IMR-90 (cell line): ENCODE data around the gene MYH6. TPM values are rescaled to one million over a fixed set of nuclear protein-coding genes. Genes with fewer than 3 reads are reported as not detected.

Source experiments
- ATAC-seq: fragments of 200-7000 bp; cut with Tn5 transposase; 2 replicates; pipeline ENCODE4 v1.9.1; 2020; ENCODE audit warnings: low read depth, mild to moderate bottlenecking, moderate library complexity
- BruUV-seq: library from RNA; stranded (reverse); fragments of 400-500 nt; replicated peaks from 2 replicates; lab custom pipeline; 2021; lab: Mats Ljungman, UMichigan
- CTCF ChIA-PET: fragments of 300-600 bp; formaldehyde crosslinking; extraction: SDS; loops from one replicate; lab custom pipeline; 2021; ENCODE audit warnings: antibody characterized with exemption; lab: Yijun Ruan, JAX
- POLR2A ChIA-PET: fragments of 300-600 bp; sonication (Branson Sonifier 250); formaldehyde crosslinking; loops from one replicate; lab custom pipeline; 2022; ENCODE audit warnings: antibody characterized with exemption; ENCODE audit not compliant: unreplicated experiment; lab: Charles Lee
- DNase-seq: peaks from one replicate; pipeline ENCODE4 v3.0.0; 2013
- H2AFZ ChIP-seq: replicated peaks from 2 replicates; pipeline ENCODE3; 2013; ENCODE audit warnings: low read length, mild to moderate bottlenecking; ENCODE audit not compliant: poor library complexity
- H2AK5ac ChIP-seq: 2 replicates; pipeline ENCODE4 v1.6.1; 2013; ENCODE audit warnings: low read depth, low read length, inconsistent platforms
- H2AK9ac ChIP-seq: replicated peaks from 2 replicates; pipeline ENCODE3; 2013; ENCODE audit warnings: mild to moderate bottlenecking, low read depth, low read length, moderate library complexity; ENCODE audit not compliant: poor library complexity
- H2BK120ac ChIP-seq: 2 replicates; pipeline ENCODE4 v1.6.1; 2013; ENCODE audit warnings: low read depth, low read length, inconsistent platforms
- H2BK15ac ChIP-seq: 3 replicates; pipeline ENCODE4 v1.6.1; 2013; ENCODE audit warnings: low read depth, low read length, inconsistent platforms
- H2BK20ac ChIP-seq: 2 replicates; pipeline ENCODE4 v1.6.1; 2013; ENCODE audit warnings: low read depth, mild to moderate bottlenecking, inconsistent platforms, low read length, moderate library complexity
- H2BK5ac ChIP-seq: 2 replicates; pipeline ENCODE4 v1.6.1; 2013; ENCODE audit warnings: mild to moderate bottlenecking, low read depth, low read length, inconsistent platforms; ENCODE audit not compliant: poor library complexity, severe bottlenecking
- H3K14ac ChIP-seq: replicated peaks from 2 replicates; pipeline ENCODE4 v1.6.1; 2013; ENCODE audit warnings: low read depth, low read length, inconsistent platforms
- H3K18ac ChIP-seq: 2 replicates; pipeline ENCODE4 v1.6.1; 2013; ENCODE audit warnings: low read depth, low read length, control low read depth
- H3K23ac ChIP-seq: 2 replicates; pipeline ENCODE4 v1.6.1; 2013; ENCODE audit warnings: low read depth, low read length, inconsistent platforms
- H3K27ac ChIP-seq: 2 replicates; pipeline ENCODE4 v1.5.1; 2013; ENCODE audit warnings: mild to moderate bottlenecking, control low read depth, low read length; ENCODE audit not compliant: insufficient read depth
- H3K27me3 ChIP-seq: 2 replicates; pipeline ENCODE4 v1.6.1; 2013; ENCODE audit warnings: low read length; ENCODE audit not compliant: control insufficient read depth, insufficient read depth
- H3K36me3 ChIP-seq: 2 replicates; pipeline ENCODE4 v1.6.1; 2013; ENCODE audit warnings: low read length, mixed read lengths; ENCODE audit not compliant: control insufficient read depth, insufficient read depth
- H3K4ac ChIP-seq: 2 replicates; pipeline ENCODE4 v1.6.1; 2013; ENCODE audit warnings: low read depth, low read length, inconsistent platforms
- H3K4me1 ChIP-seq: 2 replicates; pipeline ENCODE4 v1.6.1; 2013; ENCODE audit warnings: low read length, mixed read lengths; ENCODE audit not compliant: control insufficient read depth, insufficient read depth
- H3K4me2 ChIP-seq: 2 replicates; pipeline ENCODE4 v1.6.1; 2013; ENCODE audit warnings: low read depth, mild to moderate bottlenecking, control low read depth, low read length, moderate library complexity
- H3K4me3 ChIP-seq: 2 replicates; pipeline ENCODE4 v1.5.1; 2013; ENCODE audit warnings: low read depth, mild to moderate bottlenecking, control low read depth, low read length, moderate library complexity; ENCODE audit not compliant: insufficient read depth
- H3K56ac ChIP-seq: 2 replicates; pipeline ENCODE4 v1.6.1; 2013; ENCODE audit warnings: low read length, inconsistent platforms; ENCODE audit not compliant: insufficient read depth; ENCODE audit errors: extremely low read depth
- H3K79me1 ChIP-seq, 2 experiments: 2 replicates each; pipeline ENCODE4 v1.6.1; 2013; ENCODE audit warnings: low read length in 2 of 2, inconsistent platforms in 1 of 2, low read depth in 1 of 2
- H3K9ac ChIP-seq: 2 replicates; pipeline ENCODE4 v1.6.1; 2013; ENCODE audit warnings: low read depth, low read length, control low read depth
- H3K9me1 ChIP-seq: 2 replicates; pipeline ENCODE4 v1.6.1; 2013; ENCODE audit warnings: low read length, inconsistent platforms; ENCODE audit not compliant: insufficient read depth
- H3K9me3 ChIP-seq: 2 replicates; pipeline ENCODE4 v1.6.1; 2013; ENCODE audit warnings: low read length; ENCODE audit not compliant: control insufficient read depth, insufficient read depth
- H4K20me1 ChIP-seq: 2 replicates; pipeline ENCODE4 v1.6.1; 2013; ENCODE audit warnings: low read length, inconsistent platforms; ENCODE audit not compliant: insufficient read depth
- H4K5ac ChIP-seq: 2 replicates; pipeline ENCODE4 v1.6.1; 2013; ENCODE audit warnings: mild to moderate bottlenecking, low read depth, low read length, control low read depth
- H4K8ac ChIP-seq, 2 experiments: 2 replicates each; pipeline ENCODE4 v1.6.1; 2013; ENCODE audit warnings: low read depth in 2 of 2, low read length in 2 of 2, control low read depth in 1 of 2, inconsistent platforms in 1 of 2
- H4K91ac ChIP-seq: 2 replicates; pipeline ENCODE4 v1.6.1; 2013; ENCODE audit warnings: low read depth, low read length, inconsistent platforms; ENCODE audit not compliant: insufficient read depth
- BHLHE40 ChIP-seq: fragments of 150-350 bp; IDR thresholded peaks from 2 replicates; pipeline ENCODE4 v1.6.1; 2016; ENCODE audit warnings: mild to moderate bottlenecking, low read depth, low read length
- CEBPB ChIP-seq: IDR thresholded peaks from 2 replicates; pipeline ENCODE4 v1.6.1; 2012; ENCODE audit warnings: low read depth, low read length, improper control_type of control experiment
- CHD1 ChIP-seq: IDR thresholded peaks from 2 replicates; pipeline ENCODE4 v1.6.1; 2012; ENCODE audit warnings: low read depth, low read length, improper control_type of control experiment
- CTCF ChIP-seq: conservative IDR thresholded peaks from 2 replicates; pipeline ENCODE4 v1.5.1; 2012; ENCODE audit warnings: mild to moderate bottlenecking, low read depth, low read length, improper control_type of control experiment
- ELK1 ChIP-seq: fragments of 150-350 bp; IDR thresholded peaks from 2 replicates; pipeline ENCODE4 v1.6.1; 2016; ENCODE audit warnings: low read depth, mild to moderate bottlenecking, low read length, moderate library complexity, borderline replicate concordance
- FOS ChIP-seq: fragments of 150-350 bp; IDR thresholded peaks from 2 replicates; pipeline ENCODE4 v1.6.1; 2016; ENCODE audit warnings: low read depth, low read length
- MAFK ChIP-seq: IDR thresholded peaks from 2 replicates; pipeline ENCODE4 v1.6.1; 2012; ENCODE audit warnings: low read depth, low read length, improper control_type of control experiment
- MAZ ChIP-seq: IDR thresholded peaks from 2 replicates; pipeline ENCODE4 v1.6.1; 2012; ENCODE audit warnings: low read depth, mild to moderate bottlenecking, low read length, improper control_type of control experiment, moderate library complexity, borderline replicate concordance
- NFE2L2 ChIP-seq: fragments of 150-350 bp; IDR thresholded peaks from 2 replicates; pipeline ENCODE4 v1.6.1; 2016; ENCODE audit warnings: low read depth, mild to moderate bottlenecking, low read length
- POLR2A ChIP-seq: IDR thresholded peaks from 2 replicates; pipeline ENCODE4 v1.6.1; 2012; ENCODE audit warnings: mild to moderate bottlenecking, low read depth, low read length
- RAD21 ChIP-seq: IDR thresholded peaks from 2 replicates; pipeline ENCODE4 v1.6.1; 2012; ENCODE audit warnings: low read length, improper control_type of control experiment
- RCOR1 ChIP-seq: IDR thresholded peaks from 2 replicates; pipeline ENCODE4 v1.6.1; 2012; ENCODE audit warnings: mild to moderate bottlenecking, low read length, improper control_type of control experiment; ENCODE audit not compliant: insufficient replicate concordance
- RFX5 ChIP-seq: IDR thresholded peaks from 2 replicates; pipeline ENCODE4 v1.8.0; 2012; ENCODE audit warnings: low read depth, mild to moderate bottlenecking, low read length, moderate library complexity
- SMC3 ChIP-seq: fragments of 150-350 bp; IDR thresholded peaks from 2 replicates; pipeline ENCODE4 v1.6.1; 2016; ENCODE audit warnings: low read depth, mild to moderate bottlenecking, antibody characterized with exemption, low read length, moderate library complexity
- USF2 ChIP-seq: fragments of 150-350 bp; IDR thresholded peaks from 2 replicates; pipeline ENCODE4 v1.6.1; 2017; ENCODE audit warnings: mild to moderate bottlenecking, antibody characterized with exemption, low read length, low read depth
- WGBS, 2 experiments: methylation state at CpG; one replicate each; pipeline versions ENCODE4 v1.1.5 to v1.1.7; 2013; ENCODE audit warnings: missing lambda C conversion rate in 2 of 2; ENCODE audit not compliant: insufficient read length in 1 of 2; ENCODE audit errors: extremely low coverage in 2 of 2; 5-methylcytosine and 5-hydroxymethylcytosine counted together
- dilution Hi-C: fragments of 300-500 bp; cut with HindIII; formaldehyde crosslinking; loops from one replicate; pipeline ENCODE4 v1.14.3; 2018; ENCODE audit warnings: low sequenced_read_pairs; ENCODE audit not compliant: unreplicated experiment
- in situ Hi-C: fragments of 300-500 bp; cut with MboI; formaldehyde crosslinking; loops from 3 replicates; pipeline ENCODE4 v1.14.3; 2019; ENCODE audit warnings: low sequenced_read_pairs, inconsistent platforms, mixed read lengths
- intact Hi-C: fragments of 100-400 bp; cut with micrococcal nuclease; formaldehyde crosslinking; loops from 2 replicates; pipeline ENCODE4 v1.10.0; 2022
- polyA plus RNA-seq, 3 experiments: library from polyadenylated mRNA; depleted of rRNA; stranded (reverse); fragments of >200 nt; gene quantifications; 2 replicates each; pipeline ENCODE4 v1.2.3, GENCODE V29; 2012; ENCODE audit warnings: low replicate concordance in 1 of 3
- total RNA-seq: library from RNA; depleted of rRNA; stranded (reverse); fragments of >200 nt; gene quantifications from 2 replicates; pipeline ENCODE4 v1.2.3, GENCODE V29; 2012

The MYH6 gene
- total and polyA plus RNA-seq, 2 of the 4 experiments (the other 2 are of a cell fraction), result not detected

- Histone ChIP-seq H3K9ac (no peak overlapping the region), H4K5ac (no peak overlapping the region), H4K91ac (no peak overlapping the region), H3K4me1 (no peaks in the 10 kb centered on the region), H2BK5ac (no peak overlapping the region), H3K9me1 (no peaks in the 10 kb centered on the region), H2BK120ac (no peak overlapping the region), H3K27ac (no peak overlapping the region), H2BK20ac (no peak overlapping the region), H2BK15ac (no peak overlapping the region), H3K4me3 (no peak overlapping the region), H4K8ac (no peak overlapping the region), H3K27me3 (peaks cover 36% of the 10 kb centered on the region), H2AFZ (no peak overlapping the region), H3K18ac (no peak overlapping the region), H3K23ac (no peak overlapping the region), H3K4ac (no peak overlapping the region), H4K20me1 (no peaks in the 10 kb centered on the region), H2AK9ac (no peak overlapping the region), H3K14ac (no peak overlapping the region), H3K9me3 (no peaks in the 10 kb centered on the region), H3K36me3 (no peaks in the 10 kb centered on the region), H3K4me2 (no peak overlapping the region), H3K56ac (no peak overlapping the region), H3K79me1 (no peaks in the 10 kb centered on the region), H2AK5ac (no peak overlapping the region)
- ATAC-seq, result no peak
- DNase-seq, result no peak
- POLR2A ChIA-PET, result no interaction called here
- intact Hi-C loops, result no loop called here
- dilution Hi-C loops, result no loop called here
- in situ Hi-C loops, result no loop called here
- no TSS peak for BruUV-seq
- CTCF ChIA-PET, result no interaction called here
- WGBS, 2 experiments, result no CpG with 5 or more reads among the region's 8 CpGs
- TF ChIP-seq SMC3 (no peak), RAD21 (no peak), POLR2A (no peak), CTCF (no peak), USF2 (no peak), FOS (no peak), CEBPB (no peak), NFE2L2 (no peak), RFX5 (no peak), BHLHE40 (no peak), ELK1 (no peak), MAZ (no peak), MAFK (no peak), CHD1 (no peak), RCOR1 (no peak)
Observed at GRCh38 chr14:23388996-23389395, 19.1 kb downstream of the MYH6 start.
